K562 (cell line): Measurements from ENCODE around the gene SERTAD3. TPM values are rescaled to one million over a fixed set of nuclear protein-coding genes. Genes with fewer than 3 reads are reported as not detected.

ENCODE experiments used
- AFF1 ChIP-seq, 2 experiments: fragments of 450-650 bp; IDR thresholded peaks; 2 replicates each; pipeline ENCODE4 v1.6.1; 2018; ENCODE audit warnings: mild to moderate bottlenecking in 2 of 2, low read depth in 1 of 2; ENCODE audit not compliant: partially characterized antibody in 2 of 2
- ATF1 ChIP-seq, 2 experiments: fragments of 450-650 bp in 1 of 2; IDR thresholded peaks; 2 replicates each; pipeline ENCODE4 v1.6.1; 2016; ENCODE audit warnings: missing compliant biosample characterization in 1 of 2, missing genetic modification characterization in 1 of 2
- BMI1 ChIP-seq: fragments of 150-350 bp; IDR thresholded peaks from 2 replicates; pipeline ENCODE4 v1.6.1; 2014; ENCODE audit warnings: low read length
- BRD4 ChIP-seq: fragments of 200-600 bp; sonication (generic); IDR thresholded peaks from 2 replicates; pipeline ENCODE4 v1.6.1; 2017; ENCODE audit warnings: inconsistent platforms
- CBFA2T2 ChIP-seq: fragments of 450-650 bp; conservative IDR thresholded peaks from 2 replicates; pipeline ENCODE4 v1.6.1; 2017; ENCODE audit warnings: mild to moderate bottlenecking
- CREB1 ChIP-seq, 2 experiments: sonication (generic) in 1 of 2; formaldehyde crosslinking in 1 of 2; IDR thresholded peaks; 2 replicates each; pipeline versions ENCODE4 v1.6.1 to v1.8.0; 2012 to 2022; ENCODE audit warnings: inconsistent platforms in 1 of 2, mild to moderate bottlenecking in 1 of 2, missing genetic modification reagents in 1 of 2, moderate library complexity in 1 of 2
- FOXM1 ChIP-seq, 2 experiments: fragments of 450-650 bp in 1 of 2; sonication (generic) in 1 of 2; formaldehyde crosslinking in 1 of 2; IDR thresholded peaks; 2 replicates each; pipeline versions ENCODE4 v1.6.1 to v1.9.0; 2017 to 2022; ENCODE audit warnings: low read depth in 2 of 2, mild to moderate bottlenecking in 2 of 2, missing genetic modification reagents in 1 of 2, moderate library complexity in 1 of 2
- GABPB2 ChIP-seq: fragments of 250-450 bp; sonication (Bioruptor Pico); conservative IDR thresholded peaks from 2 replicates; pipeline ENCODE4 v1.5.1; 2021; ENCODE audit warnings: mild to moderate bottlenecking
- HEY1 ChIP-seq: fragments of 250-450 bp; sonication (Bioruptor Pico); IDR thresholded peaks from 2 replicates; pipeline ENCODE4 v1.5.0; 2020; ENCODE audit warnings: mild to moderate bottlenecking, moderate library complexity, borderline replicate concordance
- ID3 ChIP-seq, 2 experiments: fragments of 250-450 bp in 1 of 2; fragments of 450-650 bp in 1 of 2; sonication (Bioruptor Pico) in 1 of 2; IDR thresholded peaks; 2 replicates each; pipeline versions ENCODE4 v1.6.1 to v1.8.0; 2016 to 2021; ENCODE audit warnings: mild to moderate bottlenecking in 2 of 2, moderate library complexity in 2 of 2, missing compliant biosample characterization in 1 of 2, missing genetic modification characterization in 1 of 2
- MLX ChIP-seq, 2 experiments: fragments of 450-650 bp in 1 of 2; sonication (generic) in 1 of 2; formaldehyde crosslinking; conservative IDR thresholded peaks; 2 replicates each; pipeline versions ENCODE4 v1.4.0 to v1.8.1; 2020 to 2022; ENCODE audit warnings: mild to moderate bottlenecking in 1 of 2, missing genetic modification reagents in 1 of 2
- NCOA1 ChIP-seq: fragments of 450-650 bp; IDR thresholded peaks from 2 replicates; pipeline ENCODE4 v1.6.1; 2016; ENCODE audit warnings: low read depth
- PML ChIP-seq: IDR thresholded peaks from 2 replicates; pipeline ENCODE4 v1.6.1; 2012; ENCODE audit warnings: low read length, inconsistent platforms
- POLR2B ChIP-seq: fragments of 450-650 bp; IDR thresholded peaks from 2 replicates; pipeline ENCODE4 v1.6.1; 2018; ENCODE audit warnings: low read depth; ENCODE audit not compliant: partially characterized antibody
- POLR3G ChIP-seq: IDR thresholded peaks from 2 replicates; pipeline ENCODE4 v1.6.1; 2011; ENCODE audit not compliant: insufficient read length, insufficient replicate concordance; ENCODE audit errors: extremely low read depth
- SRSF1 ChIP-seq: fragments of 200-400 bp; formaldehyde crosslinking; IDR thresholded peaks from 2 replicates; pipeline ENCODE4 v1.6.1; 2017; ENCODE audit warnings: mild to moderate bottlenecking, low read depth, low read length, moderate library complexity
- TBL1XR1 ChIP-seq, 2 experiments: IDR thresholded peaks; 2 replicates each; pipeline ENCODE4 v1.6.1; 2012; ENCODE audit warnings: improper control_type of control experiment in 2 of 2, low read length in 2 of 2, mild to moderate bottlenecking in 1 of 2
- ZBTB9 ChIP-seq: fragments of 450-650 bp; formaldehyde crosslinking; IDR thresholded peaks from 2 replicates; pipeline ENCODE4 v1.4.0; 2020; ENCODE audit warnings: mild to moderate bottlenecking, moderate library complexity
- ZNF3 ChIP-seq: fragments of 250-450 bp; sonication (Bioruptor Pico); IDR thresholded peaks from 2 replicates; pipeline ENCODE4 v1.5.0; 2021; ENCODE audit warnings: mild to moderate bottlenecking, moderate library complexity
- ZNF551 ChIP-seq: fragments of 250-450 bp; sonication (Bioruptor Pico); IDR thresholded peaks from 2 replicates; pipeline ENCODE4 v1.5.0; 2021; ENCODE audit warnings: mild to moderate bottlenecking, moderate library complexity
- polyA plus RNA-seq, 8 experiments: library from polyadenylated mRNA; depleted of rRNA in 4 of 8; stranded (reverse) in 5 of 8; unstranded in 3 of 8; fragments of >200 nt; fragmentation: Nextera tagmentation in 2 of 8; fragmentation: Illumina TruSeq in 1 of 8; extraction: Ambion mirVana in 2 of 8; extraction: Trizol in 1 of 8; gene quantifications; 2 replicates each; pipeline versions ENCODE4 v1.2.1 to v1.2.3, GENCODE V29; 2011 to 2014; ENCODE audit warnings: inconsistent platforms in 1 of 8, missing spikeins in 1 of 8
- total RNA-seq, 7 experiments: library from RNA; depleted of rRNA in 6 of 7; stranded (reverse); fragments of >200 nt in 6 of 7; fragmentation: Illumina TruSeq in 2 of 7; extraction: Trizol in 2 of 7; gene quantifications; 2 replicates each; pipeline versions ENCODE4 v1.2.1 to v1.2.3, GENCODE V29; 2011 to 2021; ENCODE audit warnings: low replicate concordance in 1 of 7

Gene SERTAD3
- total and polyA plus RNA-seq, 9 of the 15 experiments (the other 6 are each of a cell fraction or from before 2014, with no cell fraction given), result 5.4 to 28.9 (median 17.5) TPM

GRCh38 chr19:40433391-40434216, 10.5 kb downstream of the SERTAD3 start (continued):
- no peak for TF ChIP-seq FOXM1 (IDR thresholded peaks at IDR 0.05; ENCODE audit: low read depth)
- TF ChIP-seq FOXM1 (CRISPR knock-in tag; IDR thresholded peaks at IDR 0.05; ENCODE audit: low read depth), result 0 out of 2 replicates have a peak, but pooled peaks have one; percentile 3
- no peak for TF ChIP-seq CREB1 (IDR thresholded peaks at IDR 0.05)
- TF ChIP-seq CREB1 (CRISPR knock-in tag; IDR thresholded peaks at IDR 0.05), result no peak
- no peak for TF ChIP-seq ZNF3 (CRISPR knock-in tag)
- TF ChIP-seq POLR3G, result no peak
- 0 out of 4 replicates have a peak, but pooled peaks of 1 of the 2 experiments have one; percentile 45 for TF ChIP-seq TBL1XR1 (IDR thresholded peaks at IDR 0.05; ENCODE audit: low read length in 2 of 2)
- no peak for TF ChIP-seq HEY1
- TF ChIP-seq AFF1 (IDR thresholded peaks at IDR 0.05; ENCODE audit: low read depth in 1 of 2, partially characterized antibody in 2 of 2), result peak in 1 of 2 experiments; percentile 32
- no peak for TF ChIP-seq SRSF1
- 0 out of 2 replicates have a peak, but pooled peaks have one; percentile 10 for TF ChIP-seq PML
- TF ChIP-seq MLX (CRISPR knock-in tag; conservative IDR thresholded peaks at IDR 0.05), result no peak
- no peak for TF ChIP-seq CBFA2T2
- TF ChIP-seq BMI1, result no peak
- no peak for TF ChIP-seq ID3 (CRISPR knock-in tag; IDR thresholded peaks at IDR 0.05)
- TF ChIP-seq ID3 (tag; IDR thresholded peaks at IDR 0.05), result peak; percentile 59
- peak; percentile 85; the same call in 1 of the 2 replicates for TF ChIP-seq BRD4
- TF ChIP-seq ZBTB9, result no peak
- TF ChIP-seq POLR2B, result peak; percentile 61
- no peak for TF ChIP-seq NCOA1
- no peak for TF ChIP-seq ATF1 (CRISPR knock-in tag; IDR thresholded peaks at IDR 0.05)
- TF ChIP-seq ATF1 (tag; IDR thresholded peaks at IDR 0.05), result 0 out of 2 replicates have a peak, but pooled peaks have one; percentile 15
- TF ChIP-seq ZNF551 (CRISPR knock-in tag), result no peak
- TF ChIP-seq GABPB2 (CRISPR knock-in tag), result no peak
